Measurements from ENCODE around the gene ZMIZ1.

- no peak for TF ChIP-seq YY1 (IDR thresholded peaks at IDR 0.05; ENCODE audit: insufficient read depth, insufficient read length)
- TF ChIP-seq ZNF274 (IDR thresholded peaks at IDR 0.05; ENCODE audit: low read depth, low read length), result no peak
- no peak for TF ChIP-seq SUZ12 (IDR thresholded peaks at IDR 0.05; ENCODE audit: extremely low read depth, insufficient read depth, insufficient read length)
Observed at GRCh38 chr10:79066411-79067240, 2.1 kb upstream of the ZMIZ1 start.

All from NT2/D1 (cell line).